Measurements from ENCODE around the gene ASTL.

GRCh38 chr2:96136129-96136720 lies 2.1 kb downstream of the ASTL start:
- no peak for TF ChIP-seq EP300 (IDR thresholded peaks at IDR 0.05)
- no peak for TF ChIP-seq CTCF (IDR thresholded peaks at IDR 0.05)
- no peak for TF ChIP-seq POLR2A (IDR thresholded peaks at IDR 0.05)
